HUDEP-2 (cell line): ENCODE data around the gene EHD4.

ENCODE experiments used
- DNase-seq, 76 experiments: peaks; one replicate each; lab custom pipeline; 2025; ENCODE audit not compliant: unreplicated experiment in 76 of 76; lab: John Stamatoyannopoulos, UW

EHD4 gene

DNA sequence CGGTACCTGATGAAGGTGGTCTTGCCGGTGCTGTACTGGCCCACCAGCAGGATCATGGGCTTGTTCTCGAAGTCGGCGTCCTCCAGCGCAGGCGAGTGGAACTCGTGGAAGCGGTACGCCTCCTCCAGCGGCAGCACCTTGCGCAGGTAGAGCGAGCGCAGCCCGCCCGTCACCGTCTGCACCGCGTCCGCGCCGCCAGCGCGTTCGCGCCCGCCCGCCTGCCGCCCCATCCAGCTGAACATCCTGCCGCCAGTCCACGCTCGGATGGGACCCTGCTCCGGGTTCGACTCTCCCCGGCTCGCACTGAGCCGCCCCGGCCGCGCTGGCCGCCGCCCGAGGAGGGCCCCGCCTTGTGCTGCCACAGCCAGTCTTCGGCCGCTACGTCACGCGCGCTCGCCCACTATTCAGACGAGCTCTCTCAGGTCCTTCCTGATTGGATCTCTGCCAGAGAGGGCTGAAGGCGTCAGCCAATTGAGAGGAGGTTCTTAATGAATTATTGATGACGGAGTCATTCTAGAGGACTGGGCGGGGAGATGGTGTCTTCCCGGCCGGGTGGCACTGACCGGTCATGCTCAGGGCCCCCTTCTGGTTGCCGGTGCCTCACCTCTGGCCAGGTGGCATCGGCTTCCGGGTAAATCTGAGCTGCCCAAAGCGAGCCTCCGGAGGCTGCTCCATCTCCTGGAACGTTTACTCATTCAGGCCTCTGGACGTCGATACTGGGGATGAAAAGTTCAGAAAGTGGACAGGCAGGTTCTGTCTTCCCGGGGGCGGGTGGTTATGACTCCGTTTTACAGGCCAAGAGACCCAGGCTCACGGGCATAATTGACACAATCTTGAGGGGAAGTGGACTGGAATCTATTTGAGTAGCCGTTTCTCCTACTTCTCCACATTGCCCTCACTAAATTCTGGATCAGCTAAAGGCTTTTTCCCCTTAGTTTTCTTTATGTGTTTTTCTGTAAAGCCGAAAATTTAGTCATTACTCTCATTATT, at the start of gene EHD4:
Gene EHD4, minus strand, starts transcription at position 305 of the 990 bp plus-strand sequence. Its CDS starts 63 bp downstream, at position 242.
- DNase-seq = peak in 75 of 76 experiments; percentile 62 to 99 (median 94)

DNA sequence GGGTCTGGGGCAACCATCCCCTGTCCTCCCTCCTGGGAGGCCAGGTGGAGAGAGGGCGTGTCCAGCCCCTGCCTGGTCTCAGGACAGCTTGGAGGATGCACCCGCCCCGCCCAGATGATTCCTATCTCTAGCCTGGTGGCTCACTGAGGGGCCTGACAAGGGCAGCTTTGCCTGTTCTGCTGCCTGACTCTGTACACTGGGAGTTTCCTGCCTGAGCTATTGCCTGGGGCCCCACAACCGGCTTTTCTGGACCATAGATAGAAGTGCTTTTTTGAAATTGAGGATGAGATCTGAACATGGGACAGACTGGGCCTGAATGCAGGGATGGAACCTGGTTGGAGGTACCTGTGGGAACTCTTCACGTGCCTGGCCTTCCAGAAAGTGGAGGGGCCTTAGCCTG, 49.2 kb upstream of the EHD4 start:
- DNase-seq = peak in 7 of 76 experiments; percentile 6 to 29 (median 19)

GRCh38 chr15:42020713-42021273, 48.4 kb upstream of the EHD4 start, which contains the start of gene PLA2G4E:
PLA2G4E (minus strand) TSS chr15:42021042; CDS start chr15:42021030, 12 bp downstream.
- peak in 21 of 76 experiments; percentile 6 to 41 (median 16) for DNase-seq

- DNase-seq = peak in 12 of 76 experiments; percentile 2 to 39 (median 17)
Measured at GRCh38 chr15:42018306-42019224, 46.2 kb upstream of the EHD4 start.

DNA sequence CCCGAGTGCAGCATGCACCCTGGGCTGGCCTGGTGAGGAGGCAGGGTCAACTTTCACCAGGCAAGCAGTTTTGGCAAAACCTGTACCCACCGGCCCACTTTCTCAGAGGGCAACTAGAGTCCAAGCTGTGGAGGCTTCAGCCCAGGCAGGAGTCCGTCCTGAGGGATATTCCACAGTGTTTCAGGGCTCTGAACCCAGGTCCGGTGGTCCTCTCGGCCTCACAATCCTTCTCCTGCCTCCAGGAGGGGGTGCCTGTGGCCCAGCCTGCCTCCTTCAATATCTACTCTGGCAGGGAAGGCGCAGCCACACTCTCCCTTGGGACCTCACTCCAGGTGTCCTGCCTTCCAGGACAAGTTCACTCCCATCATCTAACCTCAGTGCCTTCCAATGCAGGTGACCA, 44.6 kb upstream of the EHD4 start:
- no peak for DNase-seq

DNA sequence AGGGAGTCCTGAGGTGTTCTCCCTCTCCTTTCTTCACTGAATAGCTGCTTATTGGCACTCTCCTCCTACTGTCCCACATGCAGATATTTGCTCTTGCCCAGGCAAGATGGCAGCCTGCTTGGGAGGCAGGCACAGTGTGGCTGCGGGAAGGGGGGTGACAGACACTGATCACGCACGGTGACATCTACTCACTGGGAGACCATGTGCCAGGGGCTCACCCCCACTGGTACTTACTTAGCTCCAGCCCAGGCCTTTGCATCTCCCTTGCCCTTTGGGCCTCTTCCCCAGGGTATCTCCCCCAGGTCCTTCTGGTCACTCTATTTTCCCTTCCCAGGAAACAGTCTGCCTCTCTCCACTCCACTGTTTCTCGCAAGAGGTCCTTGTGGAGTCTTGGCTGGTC, 42.0 kb upstream of the EHD4 start:
- DNase-seq = no peak

DNA sequence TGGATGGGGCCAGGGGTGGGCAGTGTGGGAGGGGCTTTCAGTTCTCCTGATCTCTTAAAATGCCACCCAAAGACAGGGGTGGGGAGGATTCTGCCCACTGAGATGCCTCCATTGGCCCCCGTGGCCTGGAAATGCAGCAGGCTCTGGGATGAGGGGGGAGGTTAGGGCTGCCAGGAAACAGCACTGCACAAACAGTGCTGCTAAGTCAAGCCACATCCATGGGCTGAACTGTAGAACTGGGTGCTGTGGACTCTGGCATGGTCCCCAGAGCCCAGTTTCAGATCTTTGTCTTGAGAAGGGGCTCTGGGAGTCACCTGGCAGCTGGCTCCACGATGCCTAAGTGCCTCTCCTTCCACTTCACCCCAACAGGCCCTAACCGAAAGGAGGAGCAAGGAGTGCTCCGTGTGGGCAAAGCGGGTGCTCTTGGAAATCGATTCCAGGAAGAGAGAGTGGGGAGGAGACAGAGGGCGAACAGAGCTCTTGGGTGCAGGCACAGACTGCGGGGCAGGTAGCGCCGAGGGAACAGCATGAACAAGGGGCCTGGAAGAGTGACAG, 40.6 kb upstream of the EHD4 start:
- no peak for DNase-seq

GRCh38 chr15:42012241-42012640, 39.9 kb upstream of the EHD4 start:
- DNase-seq = no peak

GRCh38 chr15:42011074-42011473, 38.7 kb upstream of the EHD4 start:
- DNase-seq = no peak

- no peak for DNase-seq
Measured at GRCh38 chr15:42010434-42010833, 38.1 kb upstream of the EHD4 start.

DNA sequence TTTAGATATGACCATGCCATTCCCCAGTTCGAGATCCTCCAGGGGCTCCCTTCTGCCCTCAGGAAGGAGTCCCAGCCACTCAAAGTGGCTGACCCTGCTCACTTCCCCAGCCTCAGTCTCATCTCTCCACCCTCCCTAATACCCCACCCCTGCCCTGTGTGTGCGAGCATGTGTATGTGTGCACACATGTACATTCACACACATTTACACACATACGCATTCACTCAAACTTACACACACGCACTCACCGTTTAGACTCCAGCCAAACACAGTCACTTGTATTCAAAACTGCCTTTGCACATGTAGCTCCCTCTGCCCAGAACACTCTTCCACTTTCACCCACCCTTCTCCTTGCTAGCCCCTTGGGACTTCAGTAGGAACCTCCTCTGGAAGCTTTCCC, 37.1 kb upstream of the EHD4 start:
- DNase-seq = no peak

DNA sequence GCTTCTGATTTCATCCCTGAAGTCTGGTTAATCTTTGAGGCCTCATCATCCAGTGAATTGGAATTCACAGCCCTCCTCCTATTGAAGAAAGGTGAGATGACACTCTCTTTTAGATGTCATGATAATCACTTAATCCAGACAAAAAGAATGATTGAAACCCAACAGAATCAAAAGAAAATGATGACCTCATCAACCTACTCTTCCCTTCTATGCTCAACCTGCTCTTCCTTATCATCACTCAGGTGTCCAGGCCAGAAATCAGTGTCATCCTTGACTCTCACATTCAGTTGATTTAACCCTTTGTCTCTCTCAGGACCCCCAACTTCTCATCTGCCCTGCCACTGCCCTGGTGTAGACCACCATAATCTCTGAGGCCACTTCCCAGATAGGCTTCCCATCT, 36.7 kb upstream of the EHD4 start:
- no peak for DNase-seq

DNA sequence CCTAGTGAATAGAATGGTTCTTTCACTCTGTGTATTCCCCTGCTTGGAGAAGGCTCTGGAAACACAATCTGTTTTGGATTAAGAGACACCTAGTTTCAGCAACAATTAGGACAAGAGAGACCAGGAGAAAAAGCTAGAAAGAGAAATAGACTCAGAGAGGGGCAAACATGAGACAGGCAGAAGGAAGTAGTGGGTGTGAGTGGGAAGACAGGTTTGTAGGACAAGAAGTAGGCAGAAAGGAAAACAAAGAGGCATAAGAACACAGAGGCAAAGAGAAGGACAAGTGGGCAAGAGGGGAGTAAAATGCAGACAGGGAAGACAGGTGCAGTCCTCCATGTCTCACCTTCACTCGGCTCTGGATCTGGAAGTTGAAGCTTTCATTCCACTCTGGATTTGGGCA, 35.0 kb upstream of the EHD4 start:
- DNase-seq = no peak

DNA sequence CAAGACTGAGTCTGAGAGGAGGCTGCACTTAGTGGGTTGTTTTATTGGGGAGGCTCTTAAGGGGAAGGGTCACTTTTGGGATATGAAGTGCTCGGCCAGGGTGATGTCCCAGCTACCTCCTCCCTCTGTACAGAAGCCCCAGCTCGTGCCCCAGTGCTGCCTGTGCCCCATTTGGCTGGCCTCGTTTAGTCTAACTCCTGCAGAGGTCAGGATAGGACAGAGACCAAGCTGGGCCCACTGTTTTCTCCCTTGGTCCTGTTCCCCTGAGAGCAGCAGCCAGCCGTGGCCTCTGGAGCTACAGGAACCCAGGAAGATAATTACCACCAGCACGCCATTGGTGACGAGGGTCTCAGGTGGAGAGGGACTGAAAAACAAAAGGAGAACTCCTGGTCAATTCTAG, 30.0 kb upstream of the EHD4 start:
- DNase-seq = no peak

DNA sequence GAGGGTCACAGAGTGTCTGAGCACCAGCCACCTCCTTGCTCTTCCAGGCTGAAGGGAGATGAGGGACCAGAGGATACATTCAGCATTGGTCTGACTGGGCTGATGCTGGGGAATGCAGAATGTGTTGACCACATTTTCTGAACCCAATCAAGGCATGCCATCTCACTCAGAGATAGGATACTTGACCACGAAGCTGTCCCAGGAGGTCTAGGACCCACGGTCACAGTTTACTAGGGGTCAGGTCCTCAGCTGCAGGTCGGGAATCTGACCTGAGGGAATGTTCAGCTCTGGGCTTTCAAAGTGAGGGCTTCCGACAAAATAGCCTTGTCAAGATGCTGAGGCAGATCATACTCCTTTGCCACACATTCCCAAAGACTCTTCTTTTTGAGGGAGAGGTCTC, 28.9 kb upstream of the EHD4 start:
- no peak for DNase-seq

DNA sequence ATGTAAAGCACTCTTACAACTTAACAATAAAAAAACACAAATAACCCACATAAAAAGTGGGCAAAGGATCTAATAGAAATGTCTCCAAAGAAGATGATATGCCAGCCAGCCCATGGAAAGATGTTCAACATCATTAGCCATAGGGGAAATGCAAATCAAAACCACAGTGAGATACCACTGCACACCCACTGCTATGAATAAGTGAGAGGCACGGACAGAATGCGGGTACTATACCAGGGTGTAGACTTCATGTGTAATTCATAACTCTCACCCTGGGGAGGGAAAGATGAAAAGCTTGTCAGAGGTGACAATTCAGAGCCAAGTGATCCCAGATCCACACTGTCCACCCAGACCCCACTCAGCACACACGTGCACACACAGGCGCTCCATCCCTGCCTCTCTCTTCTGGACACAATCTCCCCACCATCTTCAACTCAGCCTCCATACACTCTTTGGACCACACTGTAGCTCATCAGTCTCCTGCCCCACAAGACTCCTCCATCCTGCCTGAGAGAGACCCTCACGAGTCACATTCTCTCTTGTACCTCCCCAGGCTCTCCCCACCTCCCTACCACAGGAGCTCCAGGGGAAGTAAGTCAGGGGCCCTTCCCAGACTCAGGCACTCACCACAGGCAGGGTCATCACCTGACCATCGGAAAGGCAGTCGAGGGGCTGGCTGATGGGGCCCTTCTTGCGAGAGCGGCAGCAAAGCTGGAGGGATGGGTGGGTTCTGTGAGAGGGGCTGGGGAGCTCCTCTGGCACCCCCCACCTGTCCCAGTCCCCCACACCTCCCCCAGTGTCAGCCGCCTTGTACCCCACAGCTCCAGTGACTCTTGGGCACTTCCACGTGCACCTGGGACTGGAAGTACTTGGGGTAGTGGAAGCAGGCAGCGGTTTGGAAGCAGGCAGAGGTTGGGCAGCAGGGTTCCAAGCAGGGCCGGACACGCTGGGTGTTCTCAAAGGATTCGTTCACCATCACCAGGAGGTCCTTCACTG, 27.2 kb upstream of the EHD4 start:
- no peak for DNase-seq

GRCh38 chr15:41997845-41998244, 25.5 kb upstream of the EHD4 start:
- DNase-seq = no peak

GRCh38 chr15:41996921-41997592, 24.7 kb upstream of the EHD4 start:
- no peak for DNase-seq

DNA sequence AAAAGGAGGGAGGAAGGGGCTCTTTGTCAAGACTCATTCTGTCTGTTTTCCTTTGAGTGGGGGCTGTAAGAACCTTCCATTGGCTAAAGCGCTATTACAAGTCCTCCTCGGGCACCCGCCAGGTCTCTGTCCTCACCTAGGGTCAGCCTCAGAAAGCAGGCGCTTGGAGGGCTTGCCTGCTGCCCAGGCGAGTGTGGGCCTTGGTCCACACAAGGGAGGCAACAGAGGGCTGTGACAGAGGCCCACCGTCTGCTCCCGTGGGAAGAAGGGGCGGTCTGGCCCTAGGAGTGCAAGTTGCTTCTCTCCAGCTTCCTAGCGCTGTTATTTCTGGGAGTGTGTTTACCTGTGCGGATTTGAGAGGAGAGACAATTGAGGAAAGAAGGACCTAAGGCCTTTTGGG, 24.0 kb upstream of the EHD4 start:
- DNase-seq = no peak
